IMR-90 (cell line): Measurements from ENCODE around the gene XPR1. TPM values are rescaled to one million over a fixed set of nuclear protein-coding genes. Genes with fewer than 3 reads are reported as not detected.

Source experiments
- ATAC-seq: fragments of 200-7000 bp; cut with Tn5 transposase; 2 replicates; pipeline ENCODE4 v1.9.1; 2020; ENCODE audit warnings: low read depth, mild to moderate bottlenecking, moderate library complexity
- BruUV-seq: library from RNA; stranded (reverse); fragments of 400-500 nt; replicated peaks from 2 replicates; lab custom pipeline; 2021; lab: Mats Ljungman, UMichigan
- CTCF ChIA-PET: fragments of 300-600 bp; formaldehyde crosslinking; extraction: SDS; loops from one replicate; lab custom pipeline; 2021; ENCODE audit warnings: antibody characterized with exemption; lab: Yijun Ruan, JAX
- POLR2A ChIA-PET: fragments of 300-600 bp; sonication (Branson Sonifier 250); formaldehyde crosslinking; loops from one replicate; lab custom pipeline; 2022; ENCODE audit warnings: antibody characterized with exemption; ENCODE audit not compliant: unreplicated experiment; lab: Charles Lee
- DNase-seq: peaks from one replicate; pipeline ENCODE4 v3.0.0; 2013
- H2AFZ ChIP-seq: replicated peaks from 2 replicates; pipeline ENCODE3; 2013; ENCODE audit warnings: low read length, mild to moderate bottlenecking; ENCODE audit not compliant: poor library complexity
- H2AK5ac ChIP-seq: 2 replicates; pipeline ENCODE4 v1.6.1; 2013; ENCODE audit warnings: low read depth, low read length, inconsistent platforms
- H2AK9ac ChIP-seq: replicated peaks from 2 replicates; pipeline ENCODE3; 2013; ENCODE audit warnings: mild to moderate bottlenecking, low read depth, low read length, moderate library complexity; ENCODE audit not compliant: poor library complexity
- H2BK120ac ChIP-seq: 2 replicates; pipeline ENCODE4 v1.6.1; 2013; ENCODE audit warnings: low read depth, low read length, inconsistent platforms
- H2BK15ac ChIP-seq: 3 replicates; pipeline ENCODE4 v1.6.1; 2013; ENCODE audit warnings: low read depth, low read length, inconsistent platforms
- H2BK20ac ChIP-seq: 2 replicates; pipeline ENCODE4 v1.6.1; 2013; ENCODE audit warnings: low read depth, mild to moderate bottlenecking, inconsistent platforms, low read length, moderate library complexity
- H2BK5ac ChIP-seq: 2 replicates; pipeline ENCODE4 v1.6.1; 2013; ENCODE audit warnings: mild to moderate bottlenecking, low read depth, low read length, inconsistent platforms; ENCODE audit not compliant: poor library complexity, severe bottlenecking
- H3K14ac ChIP-seq: replicated peaks from 2 replicates; pipeline ENCODE4 v1.6.1; 2013; ENCODE audit warnings: low read depth, low read length, inconsistent platforms
- H3K18ac ChIP-seq: 2 replicates; pipeline ENCODE4 v1.6.1; 2013; ENCODE audit warnings: low read depth, low read length, control low read depth
- H3K23ac ChIP-seq: 2 replicates; pipeline ENCODE4 v1.6.1; 2013; ENCODE audit warnings: low read depth, low read length, inconsistent platforms
- H3K27ac ChIP-seq: 2 replicates; pipeline ENCODE4 v1.5.1; 2013; ENCODE audit warnings: mild to moderate bottlenecking, control low read depth, low read length; ENCODE audit not compliant: insufficient read depth
- H3K27me3 ChIP-seq: 2 replicates; pipeline ENCODE4 v1.6.1; 2013; ENCODE audit warnings: low read length; ENCODE audit not compliant: control insufficient read depth, insufficient read depth
- H3K36me3 ChIP-seq: 2 replicates; pipeline ENCODE4 v1.6.1; 2013; ENCODE audit warnings: low read length, mixed read lengths; ENCODE audit not compliant: control insufficient read depth, insufficient read depth
- H3K4ac ChIP-seq: 2 replicates; pipeline ENCODE4 v1.6.1; 2013; ENCODE audit warnings: low read depth, low read length, inconsistent platforms
- H3K4me1 ChIP-seq: 2 replicates; pipeline ENCODE4 v1.6.1; 2013; ENCODE audit warnings: low read length, mixed read lengths; ENCODE audit not compliant: control insufficient read depth, insufficient read depth
- H3K4me2 ChIP-seq: 2 replicates; pipeline ENCODE4 v1.6.1; 2013; ENCODE audit warnings: low read depth, mild to moderate bottlenecking, control low read depth, low read length, moderate library complexity
- H3K4me3 ChIP-seq: 2 replicates; pipeline ENCODE4 v1.5.1; 2013; ENCODE audit warnings: low read depth, mild to moderate bottlenecking, control low read depth, low read length, moderate library complexity; ENCODE audit not compliant: insufficient read depth
- H3K56ac ChIP-seq: 2 replicates; pipeline ENCODE4 v1.6.1; 2013; ENCODE audit warnings: low read length, inconsistent platforms; ENCODE audit not compliant: insufficient read depth; ENCODE audit errors: extremely low read depth
- H3K79me1 ChIP-seq, 2 experiments: 2 replicates each; pipeline ENCODE4 v1.6.1; 2013; ENCODE audit warnings: low read length in 2 of 2, inconsistent platforms in 1 of 2, low read depth in 1 of 2
- H3K9ac ChIP-seq: 2 replicates; pipeline ENCODE4 v1.6.1; 2013; ENCODE audit warnings: low read depth, low read length, control low read depth
- H3K9me1 ChIP-seq: 2 replicates; pipeline ENCODE4 v1.6.1; 2013; ENCODE audit warnings: low read length, inconsistent platforms; ENCODE audit not compliant: insufficient read depth
- H3K9me3 ChIP-seq: 2 replicates; pipeline ENCODE4 v1.6.1; 2013; ENCODE audit warnings: low read length; ENCODE audit not compliant: control insufficient read depth, insufficient read depth
- H4K20me1 ChIP-seq: 2 replicates; pipeline ENCODE4 v1.6.1; 2013; ENCODE audit warnings: low read length, inconsistent platforms; ENCODE audit not compliant: insufficient read depth
- H4K5ac ChIP-seq: 2 replicates; pipeline ENCODE4 v1.6.1; 2013; ENCODE audit warnings: mild to moderate bottlenecking, low read depth, low read length, control low read depth
- H4K8ac ChIP-seq, 2 experiments: 2 replicates each; pipeline ENCODE4 v1.6.1; 2013; ENCODE audit warnings: low read depth in 2 of 2, low read length in 2 of 2, control low read depth in 1 of 2, inconsistent platforms in 1 of 2
- H4K91ac ChIP-seq: 2 replicates; pipeline ENCODE4 v1.6.1; 2013; ENCODE audit warnings: low read depth, low read length, inconsistent platforms; ENCODE audit not compliant: insufficient read depth
- BHLHE40 ChIP-seq: fragments of 150-350 bp; IDR thresholded peaks from 2 replicates; pipeline ENCODE4 v1.6.1; 2016; ENCODE audit warnings: mild to moderate bottlenecking, low read depth, low read length
- CEBPB ChIP-seq: IDR thresholded peaks from 2 replicates; pipeline ENCODE4 v1.6.1; 2012; ENCODE audit warnings: low read depth, low read length, improper control_type of control experiment
- CHD1 ChIP-seq: IDR thresholded peaks from 2 replicates; pipeline ENCODE4 v1.6.1; 2012; ENCODE audit warnings: low read depth, low read length, improper control_type of control experiment
- FOS ChIP-seq: fragments of 150-350 bp; IDR thresholded peaks from 2 replicates; pipeline ENCODE4 v1.6.1; 2016; ENCODE audit warnings: low read depth, low read length
- MAFK ChIP-seq: IDR thresholded peaks from 2 replicates; pipeline ENCODE4 v1.6.1; 2012; ENCODE audit warnings: low read depth, low read length, improper control_type of control experiment
- MAZ ChIP-seq: IDR thresholded peaks from 2 replicates; pipeline ENCODE4 v1.6.1; 2012; ENCODE audit warnings: low read depth, mild to moderate bottlenecking, low read length, improper control_type of control experiment, moderate library complexity, borderline replicate concordance
- MXI1 ChIP-seq: IDR thresholded peaks from 2 replicates; pipeline ENCODE4 v1.6.1; 2012; ENCODE audit warnings: low read depth, mild to moderate bottlenecking, low read length, moderate library complexity, borderline replicate concordance
- NFE2L2 ChIP-seq: fragments of 150-350 bp; IDR thresholded peaks from 2 replicates; pipeline ENCODE4 v1.6.1; 2016; ENCODE audit warnings: low read depth, mild to moderate bottlenecking, low read length
- POLR2A ChIP-seq: IDR thresholded peaks from 2 replicates; pipeline ENCODE4 v1.6.1; 2012; ENCODE audit warnings: mild to moderate bottlenecking, low read depth, low read length
- RAD21 ChIP-seq: IDR thresholded peaks from 2 replicates; pipeline ENCODE4 v1.6.1; 2012; ENCODE audit warnings: low read length, improper control_type of control experiment
- RCOR1 ChIP-seq: IDR thresholded peaks from 2 replicates; pipeline ENCODE4 v1.6.1; 2012; ENCODE audit warnings: mild to moderate bottlenecking, low read length, improper control_type of control experiment; ENCODE audit not compliant: insufficient replicate concordance
- RFX5 ChIP-seq: IDR thresholded peaks from 2 replicates; pipeline ENCODE4 v1.8.0; 2012; ENCODE audit warnings: low read depth, mild to moderate bottlenecking, low read length, moderate library complexity
- SMC3 ChIP-seq: fragments of 150-350 bp; IDR thresholded peaks from 2 replicates; pipeline ENCODE4 v1.6.1; 2016; ENCODE audit warnings: low read depth, mild to moderate bottlenecking, antibody characterized with exemption, low read length, moderate library complexity
- WGBS, 2 experiments: methylation state at CpG; one replicate each; pipeline versions ENCODE4 v1.1.5 to v1.1.7; 2013; ENCODE audit warnings: missing lambda C conversion rate in 2 of 2; ENCODE audit not compliant: insufficient read length in 1 of 2; ENCODE audit errors: extremely low coverage in 2 of 2; 5-methylcytosine and 5-hydroxymethylcytosine counted together
- dilution Hi-C: fragments of 300-500 bp; cut with HindIII; formaldehyde crosslinking; loops from one replicate; pipeline ENCODE4 v1.14.3; 2018; ENCODE audit warnings: low sequenced_read_pairs; ENCODE audit not compliant: unreplicated experiment
- in situ Hi-C: fragments of 300-500 bp; cut with MboI; formaldehyde crosslinking; loops from 3 replicates; pipeline ENCODE4 v1.14.3; 2019; ENCODE audit warnings: low sequenced_read_pairs, inconsistent platforms, mixed read lengths
- intact Hi-C: fragments of 100-400 bp; cut with micrococcal nuclease; formaldehyde crosslinking; loops from 2 replicates; pipeline ENCODE4 v1.10.0; 2022
- polyA plus RNA-seq, 3 experiments: library from polyadenylated mRNA; depleted of rRNA; stranded (reverse); fragments of >200 nt; gene quantifications; 2 replicates each; pipeline ENCODE4 v1.2.3, GENCODE V29; 2012; ENCODE audit warnings: low replicate concordance in 1 of 3
- total RNA-seq: library from RNA; depleted of rRNA; stranded (reverse); fragments of >200 nt; gene quantifications from 2 replicates; pipeline ENCODE4 v1.2.3, GENCODE V29; 2012
- TF ChIP-seq, protein P1 (sequence below): fragments of 150-350 bp; IDR thresholded peaks from 2 replicates; pipeline ENCODE4 v1.6.1; 2016; ENCODE audit warnings: low read depth, mild to moderate bottlenecking, low read length, moderate library complexity, borderline replicate concordance
- TF ChIP-seq, protein P2 (sequence below): conservative IDR thresholded peaks from 2 replicates; pipeline ENCODE4 v1.5.1; 2012; ENCODE audit warnings: mild to moderate bottlenecking, low read depth, low read length, improper control_type of control experiment
- TF ChIP-seq, protein P3 (sequence below): fragments of 150-350 bp; IDR thresholded peaks from 2 replicates; pipeline ENCODE4 v1.6.1; 2017; ENCODE audit warnings: mild to moderate bottlenecking, antibody characterized with exemption, low read length, low read depth

The XPR1 gene
- total and polyA plus RNA-seq, 2 of the 4 experiments (the other 2 are of a cell fraction), result 11.8 to 25.1 TPM

DNA sequence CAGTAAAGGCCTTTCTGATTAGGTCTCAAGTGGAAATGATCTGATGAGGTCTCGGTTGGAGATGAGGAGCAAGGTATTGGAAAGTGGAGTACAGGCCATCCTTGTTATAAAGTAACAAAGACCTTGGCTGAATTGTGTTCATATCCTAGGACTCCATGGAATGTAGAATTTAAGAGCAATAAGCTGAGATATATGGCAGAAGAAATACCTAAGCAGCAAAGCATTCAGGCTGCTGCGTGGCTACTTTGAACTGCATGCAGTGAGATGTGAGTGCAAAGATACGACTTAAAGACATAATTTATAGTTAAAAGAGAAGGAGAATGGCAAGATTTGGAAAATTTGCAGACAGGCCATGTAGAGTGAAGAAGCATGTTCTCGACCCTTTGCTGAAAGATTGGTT, 11.2 kb upstream of the XPR1 start:
- intact Hi-C loops, result no loop called here
- DNase-seq, result peak; percentile 49
- dilution Hi-C loops, result no loop called here

More for the DNA sequence above, 11.2 kb upstream of the XPR1 start:
- CTCF ChIA-PET, result interaction anchor here (0.6 kb wide), 1 partner anchor 246 kb away, joined by 3 read pairs; no protein-coding TSS in a partner anchor
- H3K14ac ChIP-seq, result no peak overlapping the region; the same call in 1 of the 2 replicates
- no peaks in the 10 kb centered on the region for H4K20me1 ChIP-seq
- no peak overlapping the region for H2BK15ac ChIP-seq
- H2AK5ac ChIP-seq, result no peak overlapping the region
- H3K79me1 ChIP-seq, result no peaks in the 10 kb centered on the region
- H3K4ac ChIP-seq, result no peak overlapping the region
- POLR2A ChIA-PET, result no interaction called here
- H3K4me3 ChIP-seq, result no peak overlapping the region
- H3K4me2 ChIP-seq, result no peak overlapping the region
- peak overlapping the region; percentile 54; the same call in 1 of the 2 replicates for H3K18ac ChIP-seq
- H2BK120ac ChIP-seq, result no peak overlapping the region
- no peak overlapping the region for H3K56ac ChIP-seq
- H3K23ac ChIP-seq, result peak overlapping the region; percentile 7; the same call in 1 of the 2 replicates
- 0 out of 2 replicates have a peak, but pooled peaks have one; percentile 13 for ATAC-seq
- no peak overlapping the region for H3K9ac ChIP-seq
- no peak overlapping the region for H3K27ac ChIP-seq
- no peaks in the 10 kb centered on the region for H3K27me3 ChIP-seq
- H4K5ac ChIP-seq, result no peak overlapping the region
- H3K9me3 ChIP-seq, result no peaks in the 10 kb centered on the region
- no peak overlapping the region for H4K91ac ChIP-seq
- TF ChIP-seq RAD21, result no peak
- TF ChIP-seq MXI1, result no peak
- no peak for TF ChIP-seq NFE2L2
- TF ChIP-seq RCOR1, result no peak
- TF ChIP-seq, protein P1, sequence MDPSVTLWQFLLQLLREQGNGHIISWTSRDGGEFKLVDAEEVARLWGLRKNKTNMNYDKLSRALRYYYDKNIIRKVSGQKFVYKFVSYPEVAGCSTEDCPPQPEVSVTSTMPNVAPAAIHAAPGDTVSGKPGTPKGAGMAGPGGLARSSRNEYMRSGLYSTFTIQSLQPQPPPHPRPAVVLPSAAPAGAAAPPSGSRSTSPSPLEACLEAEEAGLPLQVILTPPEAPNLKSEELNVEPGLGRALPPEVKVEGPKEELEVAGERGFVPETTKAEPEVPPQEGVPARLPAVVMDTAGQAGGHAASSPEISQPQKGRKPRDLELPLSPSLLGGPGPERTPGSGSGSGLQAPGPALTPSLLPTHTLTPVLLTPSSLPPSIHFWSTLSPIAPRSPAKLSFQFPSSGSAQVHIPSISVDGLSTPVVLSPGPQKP, result no peak
- no peak for TF ChIP-seq BHLHE40
- TF ChIP-seq MAZ, result no peak
- TF ChIP-seq CHD1, result no peak
- TF ChIP-seq RFX5, result no peak
- TF ChIP-seq SMC3, result no peak
- TF ChIP-seq CEBPB, result no peak
- TF ChIP-seq, protein P2, sequence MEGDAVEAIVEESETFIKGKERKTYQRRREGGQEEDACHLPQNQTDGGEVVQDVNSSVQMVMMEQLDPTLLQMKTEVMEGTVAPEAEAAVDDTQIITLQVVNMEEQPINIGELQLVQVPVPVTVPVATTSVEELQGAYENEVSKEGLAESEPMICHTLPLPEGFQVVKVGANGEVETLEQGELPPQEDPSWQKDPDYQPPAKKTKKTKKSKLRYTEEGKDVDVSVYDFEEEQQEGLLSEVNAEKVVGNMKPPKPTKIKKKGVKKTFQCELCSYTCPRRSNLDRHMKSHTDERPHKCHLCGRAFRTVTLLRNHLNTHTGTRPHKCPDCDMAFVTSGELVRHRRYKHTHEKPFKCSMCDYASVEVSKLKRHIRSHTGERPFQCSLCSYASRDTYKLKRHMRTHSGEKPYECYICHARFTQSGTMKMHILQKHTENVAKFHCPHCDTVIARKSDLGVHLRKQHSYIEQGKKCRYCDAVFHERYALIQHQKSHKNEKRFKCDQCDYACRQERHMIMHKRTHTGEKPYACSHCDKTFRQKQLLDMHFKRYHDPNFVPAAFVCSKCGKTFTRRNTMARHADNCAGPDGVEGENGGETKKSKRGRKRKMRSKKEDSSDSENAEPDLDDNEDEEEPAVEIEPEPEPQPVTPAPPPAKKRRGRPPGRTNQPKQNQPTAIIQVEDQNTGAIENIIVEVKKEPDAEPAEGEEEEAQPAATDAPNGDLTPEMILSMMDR, result no peak
- TF ChIP-seq POLR2A, result no peak
- no peak for TF ChIP-seq MAFK
- TF ChIP-seq, protein P3, sequence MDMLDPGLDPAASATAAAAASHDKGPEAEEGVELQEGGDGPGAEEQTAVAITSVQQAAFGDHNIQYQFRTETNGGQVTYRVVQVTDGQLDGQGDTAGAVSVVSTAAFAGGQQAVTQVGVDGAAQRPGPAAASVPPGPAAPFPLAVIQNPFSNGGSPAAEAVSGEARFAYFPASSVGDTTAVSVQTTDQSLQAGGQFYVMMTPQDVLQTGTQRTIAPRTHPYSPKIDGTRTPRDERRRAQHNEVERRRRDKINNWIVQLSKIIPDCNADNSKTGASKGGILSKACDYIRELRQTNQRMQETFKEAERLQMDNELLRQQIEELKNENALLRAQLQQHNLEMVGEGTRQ, result no peak
- TF ChIP-seq FOS, result no peak
- no peak overlapping the region for H4K8ac ChIP-seq
- no peak overlapping the region for H2AK9ac ChIP-seq
- peaks cover 10% of the 10 kb centered on the region; the same call in 1 of the 2 replicates for H3K4me1 ChIP-seq
- in situ Hi-C loops, result loop anchor here (10.0 kb wide), 1 partner anchor 234 kb away; no protein-coding TSS in a partner anchor
- H2BK20ac ChIP-seq, result no peak overlapping the region
- BruUV-seq, result no TSS peak
- H2AFZ ChIP-seq, result no peak overlapping the region
- H2BK5ac ChIP-seq, result no peak overlapping the region
- H3K9me1 ChIP-seq, result peaks cover 15% of the 10 kb centered on the region
- WGBS, 2 experiments, result 58% methylated on average over 3 of the region's 4 CpGs; no CpG with 5 or more reads in 1 of the 2 experiments
- H3K36me3 ChIP-seq, result no peaks in the 10 kb centered on the region
